ENCODE data around the gene PDE4D.
A peak's percentile ranks its signal among the peaks of the same experiment; 100 is the strongest.

Gene PDE4D

GRCh38 chr5:59732806-59733205 lies 160.7 kb downstream of the PDE4D start:
- no peak for DNase-seq

GRCh38 chr5:59732301-59732700 lies 161.2 kb downstream of the PDE4D start:
- DNase-seq, result no peak

- DNase-seq, result no peak
Observed at GRCh38 chr5:59731809-59732208, 161.7 kb downstream of the PDE4D start.

- no peak for DNase-seq
Observed at GRCh38 chr5:59729820-59730219, 163.7 kb downstream of the PDE4D start.

GRCh38 chr5:59729357-59729756 lies 164.2 kb downstream of the PDE4D start:
- DNase-seq, result no peak

- no peak for DNase-seq
Observed at GRCh38 chr5:59728356-59728755, 165.2 kb downstream of the PDE4D start.

- DNase-seq, result no peak
Observed at GRCh38 chr5:59727186-59727585, 166.3 kb downstream of the PDE4D start.

GRCh38 chr5:59725392-59725767 lies 168.1 kb downstream of the PDE4D start:
- DNase-seq, result no peak

GRCh38 chr5:59724482-59725391 lies 168.8 kb downstream of the PDE4D start:
- DNase-seq, result peak; percentile 31

GRCh38 chr5:59722874-59723273 lies 170.7 kb downstream of the PDE4D start:
- DNase-seq, result no peak

GRCh38 chr5:59721741-59722140 lies 171.8 kb downstream of the PDE4D start:
- DNase-seq, result no peak

GRCh38 chr5:59720063-59720462 lies 173.5 kb downstream of the PDE4D start:
- no peak for DNase-seq

GRCh38 chr5:59716966-59717500 lies 176.5 kb downstream of the PDE4D start:
- DNase-seq, result no peak

GRCh38 chr5:59716029-59716428 lies 177.5 kb downstream of the PDE4D start:
- no peak for DNase-seq

- DNase-seq, result no peak
Observed at GRCh38 chr5:59715228-59715627, 178.3 kb downstream of the PDE4D start.

- DNase-seq, result no peak
Observed at GRCh38 chr5:59713498-59713844, 180.1 kb downstream of the PDE4D start.

- no peak for DNase-seq
Observed at GRCh38 chr5:59712836-59713497, 180.6 kb downstream of the PDE4D start.

GRCh38 chr5:59711310-59711709 lies 182.2 kb downstream of the PDE4D start:
- no peak for DNase-seq

- no peak for DNase-seq
Observed at GRCh38 chr5:59709846-59710245, 183.7 kb downstream of the PDE4D start.

- no peak for DNase-seq
Observed at GRCh38 chr5:59709346-59709821, 184.1 kb downstream of the PDE4D start.

GRCh38 chr5:59704936-59705335 lies 188.6 kb downstream of the PDE4D start:
- no peak for DNase-seq

- no peak for DNase-seq
Observed at GRCh38 chr5:59703789-59704188, 189.7 kb downstream of the PDE4D start.

- no peak for DNase-seq
Observed at GRCh38 chr5:59698207-59699178, 195.0 kb downstream of the PDE4D start.

Measured in left hindlimb (tissue), 1 donor.